Mesendoderm (in vitro differentiated cells): ENCODE data around the gene PRDM15.

Experiments
- DNase-seq: peaks from one replicate; pipeline ENCODE4 v3.0.0; 2013
- H2AK5ac ChIP-seq: 2 replicates; pipeline ENCODE4 v1.6.1; 2013; ENCODE audit warnings: low read length, inconsistent platforms
- H2BK120ac ChIP-seq: 2 replicates; pipeline ENCODE4 v1.6.1; 2013; ENCODE audit warnings: low read depth, mild to moderate bottlenecking, low read length, moderate library complexity, mixed read lengths
- H2BK15ac ChIP-seq: replicated peaks from 2 replicates; pipeline ENCODE4 v1.6.1; 2013; ENCODE audit warnings: low read depth, mild to moderate bottlenecking, moderate library complexity
- H2BK5ac ChIP-seq: 2 replicates; pipeline ENCODE4 v1.6.1; 2013; ENCODE audit warnings: low read length, inconsistent platforms
- H3K18ac ChIP-seq: 2 replicates; pipeline ENCODE4 v1.6.1; 2013; ENCODE audit warnings: mild to moderate bottlenecking, low read length, mixed read lengths
- H3K23ac ChIP-seq: one replicate; pipeline ENCODE4 v1.6.1; 2013; ENCODE audit warnings: low read length
- H3K27ac ChIP-seq: 2 replicates; pipeline ENCODE4 v1.5.1; 2013; ENCODE audit warnings: low read depth, mild to moderate bottlenecking, inconsistent platforms, low read length, moderate library complexity
- H3K27me3 ChIP-seq: 2 replicates; pipeline ENCODE4 v1.6.1; 2013; ENCODE audit warnings: low read length, control low read depth, mild to moderate bottlenecking, inconsistent platforms; ENCODE audit not compliant: insufficient read depth, poor library complexity
- H3K36me3 ChIP-seq: 2 replicates; pipeline ENCODE4 v1.6.1; 2013; ENCODE audit warnings: low read length, inconsistent platforms; ENCODE audit not compliant: control insufficient read depth, insufficient read depth
- H3K4ac ChIP-seq: one replicate; pipeline ENCODE4 v1.6.1; 2013; ENCODE audit warnings: low read depth, mild to moderate bottlenecking, low read length, moderate library complexity
- H3K4me1 ChIP-seq: 2 replicates; pipeline ENCODE4 v1.6.1; 2013; ENCODE audit warnings: low read depth, low read length, inconsistent platforms; ENCODE audit not compliant: control insufficient read depth
- H3K4me2 ChIP-seq: 2 replicates; pipeline ENCODE4 v1.6.1; 2013; ENCODE audit warnings: low read length
- H3K4me3 ChIP-seq: 2 replicates; pipeline ENCODE4 v1.5.1; 2013; ENCODE audit warnings: mild to moderate bottlenecking, low read length
- H3K56ac ChIP-seq: one replicate; pipeline ENCODE4 v1.6.1; 2013; ENCODE audit warnings: low read length
- H3K79me1 ChIP-seq: 2 replicates; pipeline ENCODE4 v1.6.1; 2013; ENCODE audit warnings: low read length, inconsistent platforms
- H3K79me2 ChIP-seq: 2 replicates; pipeline ENCODE4 v1.6.1; 2013; ENCODE audit warnings: mild to moderate bottlenecking, low read length; ENCODE audit not compliant: control insufficient read depth, insufficient read depth
- H3K9ac ChIP-seq: 2 replicates; pipeline ENCODE4 v1.6.1; 2013; ENCODE audit warnings: low read length, inconsistent platforms
- H4K5ac ChIP-seq: one replicate; pipeline ENCODE4 v1.6.1; 2013; ENCODE audit warnings: low read length
- H4K8ac ChIP-seq: one replicate; pipeline ENCODE4 v1.6.1; 2013; ENCODE audit warnings: low read depth, mild to moderate bottlenecking, control low read depth, low read length, moderate library complexity
- WGBS: extraction: QIAGEN DNeasy Blood & Tissue Kit; methylation state at CpG from one replicate; pipeline ENCODE4 v1.1.7; 2013; ENCODE audit warnings: low lambda C conversion rate, missing lambda C conversion rate; ENCODE audit not compliant: insufficient coverage; ENCODE audit errors: extremely low coverage; 5-methylcytosine and 5-hydroxymethylcytosine counted together

Gene PRDM15

DNA sequence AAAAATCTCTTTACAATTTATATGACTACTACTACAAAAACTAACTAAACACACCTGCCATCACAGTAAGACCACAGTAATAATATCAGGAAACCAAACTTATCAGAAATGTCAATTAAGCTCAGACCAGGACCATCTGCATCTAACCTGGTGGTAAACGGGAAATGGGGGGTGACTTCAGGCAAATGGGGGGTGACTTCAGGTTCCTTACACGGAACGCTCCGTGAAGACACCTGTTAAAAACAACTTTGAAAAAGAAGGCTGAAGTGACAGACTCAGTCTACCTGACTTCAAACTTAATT lies 15.8 kb downstream of the PRDM15 start:
- DNase-seq, result no peak
- H2BK15ac ChIP-seq, result no peak overlapping the region
- H2BK5ac ChIP-seq, result no peak overlapping the region
- peaks cover 6% of the 10 kb centered on the region for H3K79me1 ChIP-seq
- H2BK120ac ChIP-seq, result no peak overlapping the region
- no peak overlapping the region for H3K4me3 ChIP-seq
- no peak overlapping the region for H4K5ac ChIP-seq
- peaks cover 2% of the 10 kb centered on the region for H3K4me1 ChIP-seq
- H3K4me2 ChIP-seq, result no peak overlapping the region
- H3K79me2 ChIP-seq, result peaks cover 3% of the 10 kb centered on the region
- no peak overlapping the region for H3K4ac ChIP-seq
- H3K18ac ChIP-seq, result no peak overlapping the region
- H3K27ac ChIP-seq, result no peak overlapping the region
- H2AK5ac ChIP-seq, result no peak overlapping the region
- H3K56ac ChIP-seq, result no peak overlapping the region
- no peak overlapping the region for H4K8ac ChIP-seq
- no peak overlapping the region for H3K9ac ChIP-seq
- H3K27me3 ChIP-seq, result no peaks in the 10 kb centered on the region
- no peak overlapping the region for H3K23ac ChIP-seq
- no peaks in the 10 kb centered on the region for H3K36me3 ChIP-seq
- no CpG with 5 or more reads among the region's 4 CpGs for WGBS

DNA sequence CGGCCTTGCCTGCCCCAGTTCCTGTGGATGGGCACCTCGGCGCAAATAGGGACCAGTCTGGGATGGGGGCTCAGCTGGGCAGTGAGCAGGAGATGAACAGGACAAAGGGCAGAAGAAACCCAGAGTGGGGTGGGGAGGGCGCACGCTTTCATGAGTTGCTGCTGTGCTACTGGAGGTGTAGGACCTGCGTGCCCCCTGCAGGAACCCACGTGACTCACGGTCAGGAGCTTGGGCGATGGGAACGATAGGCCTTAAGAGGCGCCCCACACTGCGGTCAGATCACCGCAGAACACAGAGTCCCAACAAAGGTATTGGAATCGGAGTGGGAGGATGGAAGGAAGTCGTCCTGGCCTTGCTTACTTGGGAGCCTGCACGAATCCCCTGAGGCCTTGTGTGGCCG lies 17.2 kb downstream of the PRDM15 start:
- H3K56ac ChIP-seq, result no peak overlapping the region
- H3K27ac ChIP-seq, result no peak overlapping the region
- H3K79me1 ChIP-seq, result peaks cover 6% of the 10 kb centered on the region
- H2BK15ac ChIP-seq, result no peak overlapping the region
- no peak for DNase-seq
- no peak overlapping the region for H3K4me2 ChIP-seq
- no peak overlapping the region for H3K18ac ChIP-seq
- H3K36me3 ChIP-seq, result no peaks in the 10 kb centered on the region
- no peak overlapping the region for H4K5ac ChIP-seq
- H2BK120ac ChIP-seq, result no peak overlapping the region
- H3K4me3 ChIP-seq, result no peak overlapping the region
- peaks cover 2% of the 10 kb centered on the region for H3K4me1 ChIP-seq
- H2BK5ac ChIP-seq, result no peak overlapping the region
- no peak overlapping the region for H3K9ac ChIP-seq
- H4K8ac ChIP-seq, result no peak overlapping the region
- peaks cover 3% of the 10 kb centered on the region for H3K79me2 ChIP-seq
- H3K23ac ChIP-seq, result no peak overlapping the region
- H3K27me3 ChIP-seq, result no peaks in the 10 kb centered on the region
- H2AK5ac ChIP-seq, result no peak overlapping the region
- H3K4ac ChIP-seq, result no peak overlapping the region
- WGBS, result no CpG with 5 or more reads among the region's 17 CpGs

DNA sequence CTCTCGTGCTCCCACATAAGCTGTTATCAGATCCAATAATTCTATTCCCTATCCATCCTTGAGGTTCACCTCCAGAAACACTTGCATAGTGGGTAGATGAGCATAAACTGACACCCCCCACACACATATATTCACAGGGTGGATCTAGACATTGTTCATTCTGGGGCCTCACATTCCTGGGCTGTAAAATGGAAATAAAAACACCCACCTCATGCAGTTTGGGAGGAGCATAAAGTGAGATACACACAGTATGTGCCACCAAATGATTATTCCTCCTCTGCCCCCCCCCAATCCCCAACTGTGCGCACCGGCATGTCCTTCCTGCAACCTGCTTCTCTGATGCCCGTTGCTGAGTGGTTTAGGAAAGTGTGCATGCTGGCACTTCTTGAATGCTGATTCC lies 17.9 kb downstream of the PRDM15 start:
- no CpG with 5 or more reads among the region's 4 CpGs for WGBS

DNA sequence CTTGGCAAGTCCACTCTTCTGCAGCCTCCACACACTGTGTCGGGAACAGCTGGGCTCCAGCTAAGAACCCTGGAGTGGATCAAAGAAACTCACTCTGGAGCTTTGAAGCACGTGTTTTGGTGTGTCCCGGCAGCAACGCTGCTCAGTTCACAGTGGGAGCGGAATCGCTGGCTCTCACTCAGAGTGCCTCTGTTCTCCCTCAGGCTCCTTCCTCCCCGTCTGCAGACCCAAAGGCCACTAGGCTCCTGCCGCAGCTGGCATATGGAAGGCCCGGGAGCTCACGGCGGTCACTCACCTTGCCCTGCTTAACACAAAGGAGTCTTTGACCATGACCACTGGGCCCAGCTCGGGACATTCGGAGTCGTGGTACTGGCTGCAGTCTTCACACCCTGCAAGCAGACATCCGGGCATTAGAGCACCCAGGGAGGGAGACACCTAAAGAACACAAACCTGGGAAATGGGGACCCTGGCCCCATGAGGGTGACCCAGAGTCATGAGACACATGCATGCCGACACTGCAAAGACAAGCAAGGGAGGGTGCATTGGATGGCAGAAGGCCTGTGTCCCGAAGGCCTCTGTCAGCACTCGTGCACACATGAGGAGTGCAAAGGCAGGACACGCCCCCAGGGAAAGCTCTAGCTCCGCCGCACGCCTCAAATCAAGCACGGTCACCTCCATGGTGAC lies 19.7 kb downstream of the PRDM15 start:
- no peak overlapping the region for H2BK120ac ChIP-seq
- no peak overlapping the region for H3K27ac ChIP-seq
- no peak overlapping the region for H3K23ac ChIP-seq
- no peaks in the 10 kb centered on the region for H3K4me1 ChIP-seq
- H3K36me3 ChIP-seq, result peaks cover 2% of the 10 kb centered on the region
- H3K27me3 ChIP-seq, result no peaks in the 10 kb centered on the region
- no peak overlapping the region for H2BK5ac ChIP-seq
- H3K79me1 ChIP-seq, result no peaks in the 10 kb centered on the region
- no CpG with 5 or more reads among the region's 23 CpGs for whole genome bisulfite sequencing
- H3K18ac ChIP-seq, result no peak overlapping the region
- H3K56ac ChIP-seq, result no peak overlapping the region
- H3K4ac ChIP-seq, result no peak overlapping the region
- H3K4me2 ChIP-seq, result no peak overlapping the region
- H4K8ac ChIP-seq, result no peak overlapping the region
- no peak overlapping the region for H2AK5ac ChIP-seq
- H2BK15ac ChIP-seq, result no peak overlapping the region
- no peak overlapping the region for H4K5ac ChIP-seq
- DNase-seq, result no peak
- H3K4me3 ChIP-seq, result no peak overlapping the region
- H3K79me2 ChIP-seq, result no peaks in the 10 kb centered on the region
- no peak overlapping the region for H3K9ac ChIP-seq

More for the DNA sequence above, 17.9 kb downstream of the PRDM15 start:
- Histone ChIP-seq H3K23ac (no peak overlapping the region), H2BK5ac (no peak overlapping the region), H3K18ac (no peak overlapping the region), H3K79me2 (peaks cover 3% of the 10 kb centered on the region), H3K4me2 (no peak overlapping the region), H3K27me3 (no peaks in the 10 kb centered on the region), H3K4me1 (peaks cover 2% of the 10 kb centered on the region), H3K9ac (no peak overlapping the region), H2BK120ac (no peak overlapping the region), H2BK15ac (no peak overlapping the region), H4K5ac (no peak overlapping the region), H3K56ac (no peak overlapping the region), H3K79me1 (peaks cover 4% of the 10 kb centered on the region), H3K36me3 (no peaks in the 10 kb centered on the region), H3K4me3 (no peak overlapping the region), H3K27ac (no peak overlapping the region), H2AK5ac (no peak overlapping the region), H4K8ac (no peak overlapping the region), H3K4ac (no peak overlapping the region)
- no peak for DNase-seq

DNA sequence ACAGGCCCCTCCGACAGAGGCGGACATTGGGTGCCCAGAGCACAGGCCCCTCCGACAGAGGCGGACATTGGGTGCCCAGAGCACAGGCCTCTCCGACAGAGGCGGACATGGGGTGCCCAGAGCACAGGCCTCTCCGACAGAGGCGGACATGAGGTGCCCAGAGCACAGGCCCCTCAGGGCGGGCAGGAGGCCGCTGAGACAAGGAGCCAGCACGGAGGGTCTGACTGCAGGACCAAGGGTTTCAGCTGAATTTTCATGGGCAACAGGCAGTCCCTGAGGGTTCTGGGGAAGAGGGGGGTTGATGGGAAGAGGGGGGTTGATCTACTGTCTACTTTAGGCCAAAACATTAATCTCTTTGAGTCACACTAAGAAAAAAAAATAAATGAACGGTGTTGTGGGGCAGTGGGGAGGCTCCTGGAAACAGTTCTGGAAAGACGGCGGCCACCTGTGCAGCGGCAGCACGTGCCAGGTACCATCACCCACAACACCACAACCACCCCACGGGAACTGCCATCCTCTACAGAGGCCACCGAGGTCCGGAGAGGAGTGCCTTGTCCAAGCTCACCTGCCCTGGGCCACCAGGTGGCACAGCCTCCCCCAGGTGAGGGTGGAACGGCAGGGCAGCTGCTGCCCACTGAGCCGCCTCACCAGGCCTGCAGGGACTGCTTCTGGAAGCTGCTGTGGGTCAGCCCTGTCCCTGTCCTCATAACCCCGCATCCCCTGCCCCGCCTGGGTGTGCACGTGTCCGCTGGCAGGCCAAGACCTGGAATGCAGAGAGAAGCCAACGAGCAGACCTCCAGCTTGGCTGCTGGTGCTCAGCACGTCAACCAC lies 20.5 kb downstream of the PRDM15 start:
- H3K18ac ChIP-seq, result no peak overlapping the region
- no peaks in the 10 kb centered on the region for H3K4me1 ChIP-seq
- H2BK120ac ChIP-seq, result no peak overlapping the region
- no peak overlapping the region for H3K56ac ChIP-seq
- no peak overlapping the region for H3K4ac ChIP-seq
- H2BK15ac ChIP-seq, result no peak overlapping the region
- no peak overlapping the region for H2AK5ac ChIP-seq
- no peak overlapping the region for H4K5ac ChIP-seq
- no peak overlapping the region for H3K4me2 ChIP-seq
- no peaks in the 10 kb centered on the region for H3K27me3 ChIP-seq
- H2BK5ac ChIP-seq, result no peak overlapping the region
- WGBS, result no CpG with 5 or more reads among the region's 27 CpGs
- peaks cover 2% of the 10 kb centered on the region for H3K36me3 ChIP-seq
- H3K79me1 ChIP-seq, result no peaks in the 10 kb centered on the region
- H3K79me2 ChIP-seq, result no peaks in the 10 kb centered on the region
- H3K27ac ChIP-seq, result no peak overlapping the region
- no peak overlapping the region for H3K23ac ChIP-seq
- H3K4me3 ChIP-seq, result no peak overlapping the region
- no peak overlapping the region for H4K8ac ChIP-seq
- DNase-seq, result no peak
- H3K9ac ChIP-seq, result no peak overlapping the region
